Frontal cortex (tissue), 4 donors: ENCODE measurements around the gene GFPT1. TPM values are rescaled to one million over a fixed set of nuclear protein-coding genes. Genes with fewer than 3 reads are reported as not detected.

ENCODE experiments used
- DNase-seq, 2 donors: peaks; one replicate each; pipeline ENCODE4 v3.0.0; 2012; ENCODE audit warnings: low spot score in 2 of 2
- FAIRE-seq: peaks from 2 replicates; lab custom pipeline; 2012; peaks lifted over from hg19 to GRCh38; lab: Jason Lieb, UNC
- total RNA-seq: library from RNA; depleted of rRNA; stranded (reverse); fragments of >200 nt; gene quantifications from one replicate; pipeline ENCODE4 v1.2.3, GENCODE V29; 2014
- donor health status: control.
- donor health status: control.
- donor health status: control.

The GFPT1 gene
- total RNA-seq, 1 donor from 2014 or later, result 97.4 TPM

GRCh38 chr2:69299772-69300516, 87.1 kb downstream of the GFPT1 start:
- FAIRE-seq (no peak), DNase-seq (no peak)

DNA sequence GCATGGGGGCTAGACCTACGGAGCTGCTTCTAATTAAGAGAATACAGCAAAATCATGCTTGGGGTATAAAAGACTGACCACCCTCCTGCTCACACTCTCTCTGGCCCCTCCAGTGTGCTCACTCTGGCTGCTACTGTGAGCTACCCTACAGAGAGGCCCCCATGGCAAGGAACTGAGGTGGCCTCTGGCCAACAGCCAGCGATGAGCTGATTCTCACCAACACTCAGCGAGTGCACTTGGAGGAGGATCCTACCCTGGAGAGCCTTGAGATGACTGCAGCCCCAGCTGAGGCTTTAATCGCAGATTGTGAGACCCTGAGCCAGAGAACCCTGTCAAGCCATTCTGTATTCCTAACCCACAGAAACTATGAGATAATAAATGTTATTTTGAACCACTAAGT, 88.2 kb downstream of the GFPT1 start:
- DNase-seq, result no peak
- FAIRE-seq, result no peak

DNA sequence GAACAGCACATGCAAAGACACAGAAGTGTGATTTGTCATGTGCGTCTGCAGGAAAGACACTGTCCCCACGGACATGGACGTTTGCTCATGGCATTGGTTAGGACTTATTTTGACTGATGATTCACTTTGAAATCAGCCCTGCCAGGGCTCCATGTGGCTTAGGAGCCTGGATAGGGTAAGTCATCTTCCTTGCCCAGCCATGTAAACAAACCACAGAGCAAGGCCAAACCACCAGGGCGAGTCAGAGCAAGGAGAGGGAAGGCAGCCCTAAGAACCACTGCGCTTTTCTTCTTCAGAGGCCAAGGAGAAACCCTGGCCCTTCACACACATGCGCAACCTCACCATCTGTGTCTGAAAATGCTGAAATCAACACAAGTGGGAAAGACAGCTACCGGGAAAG, 88.8 kb downstream of the GFPT1 start:
- no peak for FAIRE-seq
- no peak for DNase-seq

DNA sequence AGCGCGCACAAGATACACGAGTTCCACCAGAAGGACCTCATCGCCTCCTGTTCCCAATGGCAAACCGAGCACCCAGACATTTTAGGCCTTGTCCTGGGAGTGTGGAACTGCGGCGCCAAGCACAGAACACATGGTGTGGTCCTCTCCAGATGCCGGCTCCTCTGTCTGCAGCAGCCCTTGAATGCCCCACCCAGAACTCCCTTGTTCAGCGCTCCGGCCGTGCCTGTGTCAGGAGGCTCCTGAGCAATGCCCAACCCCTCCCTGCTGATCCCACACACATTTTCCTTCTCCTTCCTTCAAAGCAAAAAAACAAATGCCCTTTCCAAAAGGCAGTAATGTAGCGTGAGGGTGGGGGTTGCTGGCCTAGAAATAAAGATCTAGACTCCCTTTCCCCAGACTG, 89.8 kb downstream of the GFPT1 start:
- no peak for FAIRE-seq
- DNase-seq, result no peak

DNA sequence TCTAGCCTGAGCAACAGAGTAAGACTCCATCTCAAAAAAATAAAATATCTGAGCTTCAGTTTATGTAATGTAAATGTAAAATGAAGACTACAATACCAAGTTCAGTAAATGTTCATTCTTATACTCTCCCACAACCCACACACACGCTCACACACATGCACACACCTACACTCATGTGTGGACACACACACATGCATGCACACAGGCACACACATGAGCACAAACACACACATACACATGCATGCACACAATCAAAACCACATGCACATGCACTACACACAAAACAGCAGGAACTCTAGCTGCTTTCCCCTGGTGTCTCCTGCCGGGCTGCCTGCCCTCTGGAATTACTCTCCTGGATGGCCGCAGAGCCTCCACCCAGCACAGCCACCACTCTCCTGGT, 90.6 kb downstream of the GFPT1 start:
- DNase-seq (no peak), FAIRE-seq (no peak)

DNA sequence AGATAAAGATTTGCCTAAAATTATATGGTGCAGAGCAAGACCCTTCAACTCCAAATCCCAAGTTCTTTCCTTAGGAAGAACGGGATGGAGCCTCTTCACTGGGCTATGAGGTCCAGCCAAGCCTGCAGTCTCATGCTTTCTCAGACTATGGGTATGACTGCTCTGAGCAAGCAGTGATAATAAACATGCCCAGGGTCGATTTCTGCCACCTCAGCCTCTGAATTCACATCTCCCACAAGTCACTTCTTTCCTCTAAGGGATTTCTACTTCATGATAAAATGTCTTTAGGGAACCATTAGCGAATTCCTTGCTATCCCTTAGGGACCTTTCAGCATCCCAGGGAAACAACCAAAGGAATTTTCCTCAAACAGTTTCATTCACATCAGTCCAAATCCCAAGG, 94.8 kb downstream of the GFPT1 start:
- DNase-seq (no peak), FAIRE-seq (no peak)

DNA sequence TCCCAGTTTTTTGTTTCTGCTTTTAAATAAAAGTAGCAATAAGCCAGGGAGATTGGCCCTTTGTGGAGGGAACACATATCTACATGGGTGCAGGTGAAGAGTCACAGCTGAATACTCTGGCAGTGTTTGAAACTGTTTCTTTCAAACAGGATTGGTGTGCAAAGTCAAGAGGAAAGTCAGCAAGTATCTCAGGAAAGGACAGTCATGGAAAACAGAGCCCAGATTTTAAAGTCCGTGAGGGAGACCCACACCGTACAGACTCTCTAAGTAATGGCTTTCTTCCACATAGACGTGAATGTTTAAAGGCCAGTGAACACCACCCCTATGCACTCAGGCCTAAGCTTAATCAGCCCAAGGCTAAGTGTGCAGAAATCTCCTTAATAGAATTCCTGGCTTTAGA, 95.3 kb downstream of the GFPT1 start:
- DNase-seq, result no peak
- FAIRE-seq, result no peak

GRCh38 chr2:69291004-69291650, 95.9 kb downstream of the GFPT1 start:
- DNase-seq (no peak), FAIRE-seq (no peak)

GRCh38 chr2:69288429-69288828, 98.6 kb downstream of the GFPT1 start:
- FAIRE-seq, result no peak
- DNase-seq, result no peak

DNA sequence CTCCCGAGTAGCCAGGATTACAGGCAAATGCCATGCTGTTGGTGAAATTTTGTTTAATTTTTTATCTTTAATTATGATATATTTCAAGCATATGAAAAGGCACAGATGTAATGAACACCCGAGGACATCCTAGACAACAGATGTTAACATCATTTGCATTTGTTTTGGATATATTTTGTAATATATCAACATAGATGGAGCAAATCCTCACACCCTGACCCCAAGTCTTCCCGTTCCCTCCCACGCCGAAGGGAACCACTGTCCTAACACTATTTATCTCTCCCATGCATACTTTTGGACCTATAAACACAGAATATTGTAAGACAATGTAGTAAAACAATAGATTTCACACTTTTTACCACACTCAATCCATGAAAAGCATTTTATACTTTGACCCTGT, 99.5 kb downstream of the GFPT1 start:
- DNase-seq (no peak), FAIRE-seq (no peak)

DNA sequence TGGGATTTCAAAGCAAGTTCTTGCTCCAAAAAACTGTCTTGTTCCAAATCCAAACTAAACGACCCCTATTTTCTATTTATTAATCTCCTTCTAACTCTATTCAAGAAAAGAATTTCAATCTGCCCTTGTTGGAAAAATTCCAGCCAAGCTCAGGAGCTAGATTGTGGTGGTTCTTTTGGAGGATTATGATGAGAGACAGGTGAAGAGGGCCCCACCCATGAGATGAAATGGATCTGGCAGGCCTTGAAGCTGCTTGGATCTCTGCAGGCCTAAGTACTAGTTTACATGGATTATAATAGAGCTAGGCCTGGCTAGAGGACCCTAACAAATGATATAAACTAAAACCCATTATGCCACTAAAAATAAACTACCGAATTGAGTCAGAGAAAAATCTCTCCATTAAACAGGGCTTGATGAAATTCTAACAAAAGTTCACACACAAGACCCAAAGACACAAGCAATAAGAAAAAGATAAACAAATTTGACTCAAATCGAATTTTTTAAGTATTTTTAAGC, 101.6 kb downstream of the GFPT1 start:
- FAIRE-seq, result no peak
- no peak for DNase-seq

- DNase-seq, result no peak
- no peak for FAIRE-seq
Measured at GRCh38 chr2:69280796-69281412, 106.1 kb downstream of the GFPT1 start.

DNA sequence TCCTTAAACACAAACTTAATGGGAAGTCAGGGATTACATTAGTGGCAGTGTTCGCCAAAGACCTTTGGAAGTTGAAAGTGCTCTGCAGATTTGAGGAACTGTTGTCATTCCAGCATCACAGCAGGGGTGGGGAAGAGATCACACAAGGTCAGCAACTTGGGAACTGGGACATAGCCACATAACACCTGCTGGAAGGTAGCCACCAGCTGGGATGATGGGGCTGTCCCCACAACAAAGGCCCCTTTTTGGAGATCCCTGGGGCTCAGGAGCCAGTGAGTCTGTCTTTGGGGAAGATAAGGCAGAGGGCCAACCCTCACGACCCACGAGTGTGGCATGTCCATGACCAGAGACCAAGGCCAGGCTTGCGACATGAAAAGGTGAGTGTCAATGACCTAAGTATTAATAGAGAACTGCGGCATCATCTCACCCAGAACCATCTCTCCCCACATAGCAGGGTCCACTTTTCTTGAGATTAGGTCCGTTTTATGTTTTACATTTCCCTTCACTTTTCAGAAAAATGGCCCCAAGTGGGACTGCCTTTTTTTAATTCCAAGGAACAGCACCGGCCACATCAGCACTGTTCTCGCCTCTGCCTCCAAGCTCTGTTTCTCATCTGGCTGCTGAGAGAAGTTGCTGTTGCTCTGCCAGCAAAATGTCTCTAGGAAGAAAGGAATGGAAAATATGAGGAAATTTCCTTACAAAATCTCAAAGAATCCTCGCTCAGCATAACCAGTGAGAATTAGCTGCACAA, 106.9 kb downstream of the GFPT1 start:
- DNase-seq, result no peak
- FAIRE-seq, result no peak

GRCh38 chr2:69279211-69279610, 107.8 kb downstream of the GFPT1 start:
- FAIRE-seq (no peak), DNase-seq (no peak)

- DNase-seq, result no peak
- no peak for FAIRE-seq
Measured at GRCh38 chr2:69278366-69278765, 108.7 kb downstream of the GFPT1 start.

DNA sequence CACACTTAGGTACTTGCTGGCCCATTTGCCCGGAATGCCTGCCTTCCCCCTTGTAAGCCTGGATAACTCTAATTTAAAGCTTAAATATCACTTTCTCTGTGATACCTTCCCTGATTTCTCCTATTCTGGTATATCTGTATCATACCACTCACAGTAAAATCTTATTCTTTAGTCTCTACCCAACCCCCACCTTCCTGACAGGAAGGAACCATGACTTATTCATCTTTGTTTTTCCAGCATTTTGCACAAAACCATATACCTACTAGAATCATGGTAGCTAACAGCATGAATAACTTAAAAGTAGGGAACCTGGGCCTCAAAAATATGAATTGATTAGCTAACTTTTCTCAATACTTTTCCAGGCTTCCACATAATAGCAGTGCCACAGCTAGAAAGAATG, 111.5 kb downstream of the GFPT1 start:
- DNase-seq (no peak), FAIRE-seq (no peak)

GRCh38 chr2:69272803-69273471, 114.1 kb downstream of the GFPT1 start:
- FAIRE-seq (no peak), DNase-seq (no peak)

DNA sequence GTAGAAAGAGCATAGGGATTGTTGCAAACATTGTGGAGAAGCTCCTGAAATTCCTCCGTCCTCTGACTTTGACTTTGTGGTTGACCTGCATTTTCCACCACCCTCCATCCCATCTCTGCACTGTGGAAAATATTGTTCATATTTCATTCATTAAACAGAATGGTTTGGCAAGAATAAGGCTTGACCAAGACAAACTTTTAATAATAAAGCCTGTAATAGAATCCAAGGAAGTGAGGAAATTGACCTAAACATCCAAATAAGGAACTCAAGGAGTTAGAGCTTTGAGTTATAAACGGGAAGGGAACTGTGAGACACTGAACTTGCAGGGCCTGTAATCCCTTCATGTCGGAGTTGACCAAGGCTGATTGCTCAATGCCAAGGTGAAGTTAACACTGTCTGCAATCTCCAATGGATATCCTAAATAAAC, 115.2 kb downstream of the GFPT1 start:
- FAIRE-seq (no peak), DNase-seq (no peak)
